ENCODE data around the gene COBL.

Gene COBL

DNA sequence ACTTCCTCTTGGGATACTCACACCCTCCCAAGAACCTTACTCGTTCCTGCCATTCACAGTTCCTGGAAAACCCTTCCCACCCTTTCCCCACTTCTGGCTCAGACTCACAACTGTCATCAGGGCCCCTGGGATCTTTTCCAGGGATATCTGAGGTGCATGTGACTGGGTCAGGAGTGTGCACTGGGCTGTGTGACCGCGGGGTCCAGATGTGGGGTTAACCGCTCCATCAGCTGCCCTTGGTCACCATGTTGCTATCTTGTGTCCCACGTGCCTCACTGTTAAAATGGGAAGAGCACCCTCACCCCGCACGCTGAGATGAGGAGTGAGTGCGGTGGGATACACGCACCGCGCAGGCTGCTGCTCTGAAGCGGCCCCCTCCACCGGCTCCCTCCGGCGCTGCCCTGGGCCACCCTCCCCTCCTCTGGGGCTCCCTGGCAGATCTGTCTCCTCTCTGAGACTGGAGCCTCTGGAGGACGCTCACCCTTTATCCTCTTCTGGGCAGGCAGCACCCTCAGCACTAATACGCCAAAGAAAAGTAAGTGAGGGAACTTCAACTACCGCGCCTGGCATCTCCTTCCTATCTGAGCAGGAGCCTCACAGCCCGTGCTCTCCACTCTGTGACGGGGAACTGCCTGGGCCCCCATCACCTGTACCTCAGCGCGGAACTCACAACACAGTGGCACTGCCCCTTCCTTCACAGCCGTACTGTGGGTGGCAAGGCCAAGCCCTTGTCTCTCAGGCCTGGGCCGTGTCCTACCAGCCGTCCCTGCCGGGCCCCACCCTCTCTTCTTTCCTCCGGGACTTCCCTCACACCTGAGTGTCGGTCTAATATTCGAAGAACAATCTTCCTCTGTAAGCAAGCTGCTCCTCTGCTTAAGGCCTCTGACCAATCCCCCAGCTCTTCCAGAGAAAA, 15.6 kb downstream of the COBL start:
- no peak for DNase-seq (ENCODE audit: low spot score)
- in situ Hi-C loops (cut with MboI; ENCODE audit: low pct_unique_long_range_greater_than_20kb, low sequenced_read_pairs, unreplicated experiment): no loop called here
- TF ChIP-seq, protein P1, sequence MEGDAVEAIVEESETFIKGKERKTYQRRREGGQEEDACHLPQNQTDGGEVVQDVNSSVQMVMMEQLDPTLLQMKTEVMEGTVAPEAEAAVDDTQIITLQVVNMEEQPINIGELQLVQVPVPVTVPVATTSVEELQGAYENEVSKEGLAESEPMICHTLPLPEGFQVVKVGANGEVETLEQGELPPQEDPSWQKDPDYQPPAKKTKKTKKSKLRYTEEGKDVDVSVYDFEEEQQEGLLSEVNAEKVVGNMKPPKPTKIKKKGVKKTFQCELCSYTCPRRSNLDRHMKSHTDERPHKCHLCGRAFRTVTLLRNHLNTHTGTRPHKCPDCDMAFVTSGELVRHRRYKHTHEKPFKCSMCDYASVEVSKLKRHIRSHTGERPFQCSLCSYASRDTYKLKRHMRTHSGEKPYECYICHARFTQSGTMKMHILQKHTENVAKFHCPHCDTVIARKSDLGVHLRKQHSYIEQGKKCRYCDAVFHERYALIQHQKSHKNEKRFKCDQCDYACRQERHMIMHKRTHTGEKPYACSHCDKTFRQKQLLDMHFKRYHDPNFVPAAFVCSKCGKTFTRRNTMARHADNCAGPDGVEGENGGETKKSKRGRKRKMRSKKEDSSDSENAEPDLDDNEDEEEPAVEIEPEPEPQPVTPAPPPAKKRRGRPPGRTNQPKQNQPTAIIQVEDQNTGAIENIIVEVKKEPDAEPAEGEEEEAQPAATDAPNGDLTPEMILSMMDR (IDR thresholded peaks at IDR 0.05; ENCODE audit: extremely low read depth, insufficient read depth, missing control alignments): no peak

DNA sequence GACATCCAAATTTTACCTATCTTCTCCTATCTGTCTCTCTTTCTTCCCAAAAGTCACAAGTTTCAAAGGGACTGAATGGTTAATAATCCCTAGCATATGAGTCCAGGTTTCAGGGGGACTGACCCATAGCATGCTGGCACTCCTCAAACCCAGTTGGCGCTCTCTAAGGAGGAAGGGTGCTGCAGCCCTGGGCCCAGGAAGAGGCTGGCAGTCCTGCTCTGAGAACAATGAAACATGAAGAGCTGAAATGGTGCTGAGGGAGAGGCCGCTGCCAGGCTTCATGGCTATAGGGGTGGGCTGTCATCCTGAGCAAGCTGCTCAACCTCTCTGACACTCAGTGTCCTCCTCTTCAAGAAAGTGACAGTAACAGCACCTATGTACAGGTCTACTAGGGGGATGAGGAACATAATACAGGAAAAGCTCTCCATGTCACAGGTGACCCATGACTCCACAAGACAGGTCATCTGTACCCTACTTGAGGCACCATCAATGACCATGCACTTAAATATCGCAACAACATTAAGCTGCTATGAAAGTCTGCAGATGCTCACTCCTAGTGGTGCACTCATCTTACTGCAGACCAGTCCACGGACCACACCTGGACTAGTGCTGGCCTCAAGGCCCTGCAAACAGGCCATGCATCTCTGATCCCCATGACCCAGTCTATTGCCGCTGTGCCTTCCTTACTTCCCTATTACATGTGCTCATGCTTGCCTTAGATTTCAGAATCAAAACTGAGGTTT, 17.0 kb downstream of the COBL start:
- in situ Hi-C loops (cut with MboI; ENCODE audit: low pct_unique_long_range_greater_than_20kb, low sequenced_read_pairs, unreplicated experiment): no loop called here
- TF ChIP-seq, protein P1 (IDR thresholded peaks at IDR 0.05; ENCODE audit: extremely low read depth, insufficient read depth, missing control alignments): no peak
- no peak for DNase-seq (ENCODE audit: low spot score)

DNA sequence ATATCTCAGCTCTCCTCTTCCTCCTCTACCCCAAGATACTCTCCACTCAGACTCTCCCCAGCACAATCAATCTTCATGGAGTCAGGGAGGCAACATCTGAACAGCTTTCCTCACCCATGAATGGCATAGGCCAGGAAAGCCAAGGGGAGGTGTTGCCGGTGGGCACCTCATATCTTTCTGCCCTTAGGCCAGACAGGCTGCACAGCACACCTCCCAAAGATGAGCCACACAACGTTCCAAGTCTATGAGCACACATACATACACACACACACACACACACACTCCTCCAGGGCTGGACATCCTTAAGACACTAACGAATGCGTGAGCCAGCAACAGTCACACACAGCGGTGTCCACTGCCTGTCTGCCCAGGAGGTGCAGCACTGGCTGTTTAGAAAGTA, 17.7 kb downstream of the COBL start:
- TF ChIP-seq, protein P1 (IDR thresholded peaks at IDR 0.05; ENCODE audit: extremely low read depth, insufficient read depth, missing control alignments): no peak
- in situ Hi-C loops (cut with MboI; ENCODE audit: low pct_unique_long_range_greater_than_20kb, low sequenced_read_pairs, unreplicated experiment): no loop called here

DNA sequence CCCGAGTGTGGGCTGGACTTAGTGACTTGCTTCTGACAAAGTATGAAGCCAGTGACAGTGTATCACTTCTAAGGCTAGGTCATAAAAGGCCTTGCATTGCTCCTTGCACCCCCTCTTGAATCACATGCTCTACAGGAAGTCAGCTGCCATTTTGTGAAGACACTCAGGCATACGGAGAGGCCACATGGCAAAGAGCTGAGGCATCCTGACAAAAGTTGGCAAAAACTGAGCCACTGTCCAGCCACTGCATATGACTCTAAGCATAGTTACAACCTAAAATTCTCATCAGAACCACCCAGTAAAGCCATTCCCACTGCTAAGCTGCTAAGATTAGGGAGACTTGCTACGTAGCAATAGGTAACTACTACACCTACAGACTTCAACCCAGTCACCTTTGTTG, 18.6 kb downstream of the COBL start:
- no peak for DNase-seq (ENCODE audit: low spot score)
- TF ChIP-seq, protein P1 (IDR thresholded peaks at IDR 0.05; ENCODE audit: extremely low read depth, insufficient read depth, missing control alignments): no peak
- in situ Hi-C loops (cut with MboI; ENCODE audit: low pct_unique_long_range_greater_than_20kb, low sequenced_read_pairs, unreplicated experiment): no loop called here

More for the DNA sequence above, 17.7 kb downstream of the COBL start:
- no peak for DNase-seq (ENCODE audit: low spot score)

DNA sequence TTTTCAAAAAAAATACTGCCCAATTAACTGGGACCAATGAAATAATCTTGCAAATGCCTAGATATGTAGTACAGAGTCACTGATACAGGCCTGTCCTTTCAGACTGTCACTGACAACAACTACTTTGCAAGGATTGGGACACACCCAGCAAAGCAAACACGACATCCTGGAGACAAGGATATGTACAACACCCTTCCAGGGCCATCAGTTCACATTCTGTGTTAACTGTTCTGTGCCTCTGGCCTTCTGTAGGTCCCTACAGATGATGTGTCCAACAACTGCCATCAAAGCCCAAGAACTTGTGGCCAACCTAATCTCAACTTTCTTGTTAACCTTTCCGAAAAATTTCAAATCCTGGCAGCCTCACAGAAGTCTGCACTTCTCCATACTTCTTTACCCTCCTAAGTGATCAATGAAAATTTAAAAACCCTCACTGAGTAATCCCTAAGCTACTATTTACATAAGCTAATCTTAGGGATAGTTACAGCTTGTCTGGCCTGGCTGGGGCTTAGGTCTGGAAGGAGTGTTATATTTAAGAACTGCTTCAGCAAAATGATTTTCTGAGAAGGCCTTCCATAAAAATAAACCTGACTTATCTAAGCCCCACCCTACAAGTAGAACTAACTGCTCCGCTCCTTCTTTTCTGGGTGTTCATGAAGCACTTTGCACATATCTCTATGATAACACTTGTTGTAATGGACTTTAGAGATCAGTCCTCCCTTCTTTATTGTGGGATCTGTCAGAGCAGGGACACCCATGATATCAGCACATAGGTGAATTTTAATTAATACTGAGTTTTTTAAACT, 21.0 kb downstream of the COBL start:
- in situ Hi-C loops (cut with MboI; ENCODE audit: low pct_unique_long_range_greater_than_20kb, low sequenced_read_pairs, unreplicated experiment): no loop called here
- TF ChIP-seq, protein P1 (IDR thresholded peaks at IDR 0.05; ENCODE audit: extremely low read depth, insufficient read depth, missing control alignments): no peak
- DNase-seq (ENCODE audit: low spot score): no peak

DNA sequence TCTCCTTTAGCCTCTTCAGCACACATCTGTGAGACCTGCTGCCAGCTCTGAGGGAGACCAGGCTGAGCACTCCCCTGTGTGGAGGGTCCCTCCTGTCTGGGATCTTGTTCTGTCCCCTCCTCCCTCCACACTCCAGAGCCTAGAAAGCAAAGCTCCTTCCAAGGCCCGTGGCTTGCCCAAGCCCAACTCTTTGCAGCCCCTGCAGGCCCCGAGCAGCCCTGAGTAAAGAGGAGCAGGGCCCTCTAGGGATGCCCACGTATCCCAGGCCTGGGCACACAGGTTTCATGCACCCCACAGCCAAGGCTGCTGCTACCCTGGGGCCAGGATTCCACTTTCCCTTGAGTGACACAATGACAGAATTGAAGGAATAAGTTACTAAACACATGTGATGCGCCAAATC, 24.0 kb downstream of the COBL start:
- TF ChIP-seq, protein P1 (IDR thresholded peaks at IDR 0.05; ENCODE audit: extremely low read depth, insufficient read depth, missing control alignments): no peak
- DNase-seq (ENCODE audit: low spot score): no peak
- in situ Hi-C loops (cut with MboI; ENCODE audit: low pct_unique_long_range_greater_than_20kb, low sequenced_read_pairs, unreplicated experiment): no loop called here
